IMR-90 (cell line): ENCODE data around the gene DDX31. TPM values are rescaled to one million over a fixed set of nuclear protein-coding genes. Genes with fewer than 3 reads are reported as not detected.

ENCODE experiments used
- ATAC-seq: fragments of 200-7000 bp; cut with Tn5 transposase; 2 replicates; pipeline ENCODE4 v1.9.1; 2020; ENCODE audit warnings: low read depth, mild to moderate bottlenecking, moderate library complexity
- BruUV-seq: library from RNA; stranded (reverse); fragments of 400-500 nt; replicated peaks from 2 replicates; lab custom pipeline; 2021; lab: Mats Ljungman, UMichigan
- CTCF ChIA-PET: fragments of 300-600 bp; formaldehyde crosslinking; extraction: SDS; loops from one replicate; lab custom pipeline; 2021; ENCODE audit warnings: antibody characterized with exemption; lab: Yijun Ruan, JAX
- POLR2A ChIA-PET: fragments of 300-600 bp; sonication (Branson Sonifier 250); formaldehyde crosslinking; loops from one replicate; lab custom pipeline; 2022; ENCODE audit warnings: antibody characterized with exemption; ENCODE audit not compliant: unreplicated experiment; lab: Charles Lee
- DNase-seq: peaks from one replicate; pipeline ENCODE4 v3.0.0; 2013
- H2AFZ ChIP-seq: replicated peaks from 2 replicates; pipeline ENCODE3; 2013; ENCODE audit warnings: low read length, mild to moderate bottlenecking; ENCODE audit not compliant: poor library complexity
- H2AK5ac ChIP-seq: 2 replicates; pipeline ENCODE4 v1.6.1; 2013; ENCODE audit warnings: low read depth, low read length, inconsistent platforms
- H2AK9ac ChIP-seq: replicated peaks from 2 replicates; pipeline ENCODE3; 2013; ENCODE audit warnings: mild to moderate bottlenecking, low read depth, low read length, moderate library complexity; ENCODE audit not compliant: poor library complexity
- H2BK120ac ChIP-seq: 2 replicates; pipeline ENCODE4 v1.6.1; 2013; ENCODE audit warnings: low read depth, low read length, inconsistent platforms
- H2BK15ac ChIP-seq: 3 replicates; pipeline ENCODE4 v1.6.1; 2013; ENCODE audit warnings: low read depth, low read length, inconsistent platforms
- H2BK20ac ChIP-seq: 2 replicates; pipeline ENCODE4 v1.6.1; 2013; ENCODE audit warnings: low read depth, mild to moderate bottlenecking, inconsistent platforms, low read length, moderate library complexity
- H2BK5ac ChIP-seq: 2 replicates; pipeline ENCODE4 v1.6.1; 2013; ENCODE audit warnings: mild to moderate bottlenecking, low read depth, low read length, inconsistent platforms; ENCODE audit not compliant: poor library complexity, severe bottlenecking
- H3K14ac ChIP-seq: replicated peaks from 2 replicates; pipeline ENCODE4 v1.6.1; 2013; ENCODE audit warnings: low read depth, low read length, inconsistent platforms
- H3K18ac ChIP-seq: 2 replicates; pipeline ENCODE4 v1.6.1; 2013; ENCODE audit warnings: low read depth, low read length, control low read depth
- H3K23ac ChIP-seq: 2 replicates; pipeline ENCODE4 v1.6.1; 2013; ENCODE audit warnings: low read depth, low read length, inconsistent platforms
- H3K27ac ChIP-seq: 2 replicates; pipeline ENCODE4 v1.5.1; 2013; ENCODE audit warnings: mild to moderate bottlenecking, control low read depth, low read length; ENCODE audit not compliant: insufficient read depth
- H3K27me3 ChIP-seq: 2 replicates; pipeline ENCODE4 v1.6.1; 2013; ENCODE audit warnings: low read length; ENCODE audit not compliant: control insufficient read depth, insufficient read depth
- H3K36me3 ChIP-seq: 2 replicates; pipeline ENCODE4 v1.6.1; 2013; ENCODE audit warnings: low read length, mixed read lengths; ENCODE audit not compliant: control insufficient read depth, insufficient read depth
- H3K4ac ChIP-seq: 2 replicates; pipeline ENCODE4 v1.6.1; 2013; ENCODE audit warnings: low read depth, low read length, inconsistent platforms
- H3K4me1 ChIP-seq: 2 replicates; pipeline ENCODE4 v1.6.1; 2013; ENCODE audit warnings: low read length, mixed read lengths; ENCODE audit not compliant: control insufficient read depth, insufficient read depth
- H3K4me2 ChIP-seq: 2 replicates; pipeline ENCODE4 v1.6.1; 2013; ENCODE audit warnings: low read depth, mild to moderate bottlenecking, control low read depth, low read length, moderate library complexity
- H3K4me3 ChIP-seq: 2 replicates; pipeline ENCODE4 v1.5.1; 2013; ENCODE audit warnings: low read depth, mild to moderate bottlenecking, control low read depth, low read length, moderate library complexity; ENCODE audit not compliant: insufficient read depth
- H3K56ac ChIP-seq: 2 replicates; pipeline ENCODE4 v1.6.1; 2013; ENCODE audit warnings: low read length, inconsistent platforms; ENCODE audit not compliant: insufficient read depth; ENCODE audit errors: extremely low read depth
- H3K79me1 ChIP-seq, 2 experiments: 2 replicates each; pipeline ENCODE4 v1.6.1; 2013; ENCODE audit warnings: low read length in 2 of 2, inconsistent platforms in 1 of 2, low read depth in 1 of 2
- H3K9ac ChIP-seq: 2 replicates; pipeline ENCODE4 v1.6.1; 2013; ENCODE audit warnings: low read depth, low read length, control low read depth
- H3K9me1 ChIP-seq: 2 replicates; pipeline ENCODE4 v1.6.1; 2013; ENCODE audit warnings: low read length, inconsistent platforms; ENCODE audit not compliant: insufficient read depth
- H3K9me3 ChIP-seq: 2 replicates; pipeline ENCODE4 v1.6.1; 2013; ENCODE audit warnings: low read length; ENCODE audit not compliant: control insufficient read depth, insufficient read depth
- H4K20me1 ChIP-seq: 2 replicates; pipeline ENCODE4 v1.6.1; 2013; ENCODE audit warnings: low read length, inconsistent platforms; ENCODE audit not compliant: insufficient read depth
- H4K5ac ChIP-seq: 2 replicates; pipeline ENCODE4 v1.6.1; 2013; ENCODE audit warnings: mild to moderate bottlenecking, low read depth, low read length, control low read depth
- H4K8ac ChIP-seq, 2 experiments: 2 replicates each; pipeline ENCODE4 v1.6.1; 2013; ENCODE audit warnings: low read depth in 2 of 2, low read length in 2 of 2, control low read depth in 1 of 2, inconsistent platforms in 1 of 2
- H4K91ac ChIP-seq: 2 replicates; pipeline ENCODE4 v1.6.1; 2013; ENCODE audit warnings: low read depth, low read length, inconsistent platforms; ENCODE audit not compliant: insufficient read depth
- BHLHE40 ChIP-seq: fragments of 150-350 bp; IDR thresholded peaks from 2 replicates; pipeline ENCODE4 v1.6.1; 2016; ENCODE audit warnings: mild to moderate bottlenecking, low read depth, low read length
- CEBPB ChIP-seq: IDR thresholded peaks from 2 replicates; pipeline ENCODE4 v1.6.1; 2012; ENCODE audit warnings: low read depth, low read length, improper control_type of control experiment
- CHD1 ChIP-seq: IDR thresholded peaks from 2 replicates; pipeline ENCODE4 v1.6.1; 2012; ENCODE audit warnings: low read depth, low read length, improper control_type of control experiment
- FOS ChIP-seq: fragments of 150-350 bp; IDR thresholded peaks from 2 replicates; pipeline ENCODE4 v1.6.1; 2016; ENCODE audit warnings: low read depth, low read length
- MAFK ChIP-seq: IDR thresholded peaks from 2 replicates; pipeline ENCODE4 v1.6.1; 2012; ENCODE audit warnings: low read depth, low read length, improper control_type of control experiment
- MAZ ChIP-seq: IDR thresholded peaks from 2 replicates; pipeline ENCODE4 v1.6.1; 2012; ENCODE audit warnings: low read depth, mild to moderate bottlenecking, low read length, improper control_type of control experiment, moderate library complexity, borderline replicate concordance
- MXI1 ChIP-seq: IDR thresholded peaks from 2 replicates; pipeline ENCODE4 v1.6.1; 2012; ENCODE audit warnings: low read depth, mild to moderate bottlenecking, low read length, moderate library complexity, borderline replicate concordance
- NFE2L2 ChIP-seq: fragments of 150-350 bp; IDR thresholded peaks from 2 replicates; pipeline ENCODE4 v1.6.1; 2016; ENCODE audit warnings: low read depth, mild to moderate bottlenecking, low read length
- POLR2A ChIP-seq: IDR thresholded peaks from 2 replicates; pipeline ENCODE4 v1.6.1; 2012; ENCODE audit warnings: mild to moderate bottlenecking, low read depth, low read length
- RAD21 ChIP-seq: IDR thresholded peaks from 2 replicates; pipeline ENCODE4 v1.6.1; 2012; ENCODE audit warnings: low read length, improper control_type of control experiment
- RCOR1 ChIP-seq: IDR thresholded peaks from 2 replicates; pipeline ENCODE4 v1.6.1; 2012; ENCODE audit warnings: mild to moderate bottlenecking, low read length, improper control_type of control experiment; ENCODE audit not compliant: insufficient replicate concordance
- RFX5 ChIP-seq: IDR thresholded peaks from 2 replicates; pipeline ENCODE4 v1.8.0; 2012; ENCODE audit warnings: low read depth, mild to moderate bottlenecking, low read length, moderate library complexity
- SMC3 ChIP-seq: fragments of 150-350 bp; IDR thresholded peaks from 2 replicates; pipeline ENCODE4 v1.6.1; 2016; ENCODE audit warnings: low read depth, mild to moderate bottlenecking, antibody characterized with exemption, low read length, moderate library complexity
- WGBS, 2 experiments: methylation state at CpG; one replicate each; pipeline versions ENCODE4 v1.1.5 to v1.1.7; 2013; ENCODE audit warnings: missing lambda C conversion rate in 2 of 2; ENCODE audit not compliant: insufficient read length in 1 of 2; ENCODE audit errors: extremely low coverage in 2 of 2; 5-methylcytosine and 5-hydroxymethylcytosine counted together
- dilution Hi-C: fragments of 300-500 bp; cut with HindIII; formaldehyde crosslinking; loops from one replicate; pipeline ENCODE4 v1.14.3; 2018; ENCODE audit warnings: low sequenced_read_pairs; ENCODE audit not compliant: unreplicated experiment
- in situ Hi-C: fragments of 300-500 bp; cut with MboI; formaldehyde crosslinking; loops from 3 replicates; pipeline ENCODE4 v1.14.3; 2019; ENCODE audit warnings: low sequenced_read_pairs, inconsistent platforms, mixed read lengths
- intact Hi-C: fragments of 100-400 bp; cut with micrococcal nuclease; formaldehyde crosslinking; loops from 2 replicates; pipeline ENCODE4 v1.10.0; 2022
- polyA plus RNA-seq, 3 experiments: library from polyadenylated mRNA; depleted of rRNA; stranded (reverse); fragments of >200 nt; gene quantifications; 2 replicates each; pipeline ENCODE4 v1.2.3, GENCODE V29; 2012; ENCODE audit warnings: low replicate concordance in 1 of 3
- total RNA-seq: library from RNA; depleted of rRNA; stranded (reverse); fragments of >200 nt; gene quantifications from 2 replicates; pipeline ENCODE4 v1.2.3, GENCODE V29; 2012
- TF ChIP-seq, protein P1 (sequence below): fragments of 150-350 bp; IDR thresholded peaks from 2 replicates; pipeline ENCODE4 v1.6.1; 2016; ENCODE audit warnings: low read depth, mild to moderate bottlenecking, low read length, moderate library complexity, borderline replicate concordance
- TF ChIP-seq, protein P2 (sequence below): fragments of 150-350 bp; IDR thresholded peaks from 2 replicates; pipeline ENCODE4 v1.6.1; 2017; ENCODE audit warnings: mild to moderate bottlenecking, antibody characterized with exemption, low read length, low read depth
- TF ChIP-seq, protein P3 (sequence below): conservative IDR thresholded peaks from 2 replicates; pipeline ENCODE4 v1.5.1; 2012; ENCODE audit warnings: mild to moderate bottlenecking, low read depth, low read length, improper control_type of control experiment

The DDX31 gene
- total and polyA plus RNA-seq, 2 of the 4 experiments (the other 2 are of a cell fraction) = 10.7 to 14.0 TPM

DNA sequence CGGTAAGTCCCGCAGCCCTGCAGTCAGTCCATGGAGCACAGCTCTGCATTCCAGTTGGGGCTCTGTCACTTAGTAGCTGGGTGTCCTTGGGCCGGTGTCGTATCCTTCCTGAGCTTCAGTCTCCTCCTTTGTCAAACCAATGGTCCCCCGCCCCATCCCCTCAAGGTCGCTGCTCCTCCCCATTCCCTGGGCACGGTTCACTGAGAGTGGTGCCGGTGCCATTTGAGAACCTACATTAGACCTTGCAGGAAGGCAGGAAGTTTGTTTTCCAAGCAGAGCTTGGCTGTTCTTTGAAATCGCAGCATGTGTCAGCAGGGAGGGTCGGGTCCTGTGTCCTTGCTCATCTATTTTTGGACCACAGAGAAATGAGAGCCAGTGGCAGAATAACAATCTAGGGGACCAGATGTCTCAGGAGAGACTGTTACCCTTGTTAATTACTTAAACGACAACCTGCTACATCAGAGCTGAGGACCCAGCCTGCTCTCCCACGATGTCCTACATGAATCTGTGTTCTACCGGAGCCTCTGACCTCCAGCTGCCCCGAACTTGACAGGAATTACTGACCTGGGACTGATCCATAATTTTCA lies 109.1 kb downstream of the DDX31 start:
- Histone ChIP-seq H3K27me3 (peaks cover 48% of the 10 kb centered on the region), H2BK15ac (no peak overlapping the region), H3K4me1 (no peaks in the 10 kb centered on the region), H3K4me3 (no peak overlapping the region), H3K56ac (no peak overlapping the region), H3K4me2 (no peak overlapping the region), H3K9ac (no peak overlapping the region), H3K18ac (no peak overlapping the region), H2AK5ac (no peak overlapping the region), H3K9me3 (no peaks in the 10 kb centered on the region), H3K27ac (no peak overlapping the region), H3K36me3 (no peaks in the 10 kb centered on the region), H4K20me1 (no peaks in the 10 kb centered on the region), H4K8ac (no peak overlapping the region), H2AK9ac (no peak overlapping the region), H2AFZ (no peak overlapping the region), H2BK20ac (no peak overlapping the region), H3K23ac (no peak overlapping the region), H3K4ac (no peak overlapping the region), H3K14ac (no peak overlapping the region), H2BK5ac (no peak overlapping the region), H2BK120ac (no peak overlapping the region), H4K5ac (no peak overlapping the region), H3K79me1 (no peaks in the 10 kb centered on the region), H3K9me1 (no peaks in the 10 kb centered on the region), H4K91ac (no peak overlapping the region)
- DNase-seq (no peak), ATAC-seq (no peak)
- TF ChIP-seq MAZ = no peak
- TF ChIP-seq SMC3 = no peak
- no peak for TF ChIP-seq POLR2A
- no peak for TF ChIP-seq RFX5
- no peak for TF ChIP-seq CEBPB
- TF ChIP-seq MXI1 = no peak
- no peak for TF ChIP-seq CHD1
- TF ChIP-seq BHLHE40 = no peak
- TF ChIP-seq MAFK = no peak
- TF ChIP-seq, protein P1, sequence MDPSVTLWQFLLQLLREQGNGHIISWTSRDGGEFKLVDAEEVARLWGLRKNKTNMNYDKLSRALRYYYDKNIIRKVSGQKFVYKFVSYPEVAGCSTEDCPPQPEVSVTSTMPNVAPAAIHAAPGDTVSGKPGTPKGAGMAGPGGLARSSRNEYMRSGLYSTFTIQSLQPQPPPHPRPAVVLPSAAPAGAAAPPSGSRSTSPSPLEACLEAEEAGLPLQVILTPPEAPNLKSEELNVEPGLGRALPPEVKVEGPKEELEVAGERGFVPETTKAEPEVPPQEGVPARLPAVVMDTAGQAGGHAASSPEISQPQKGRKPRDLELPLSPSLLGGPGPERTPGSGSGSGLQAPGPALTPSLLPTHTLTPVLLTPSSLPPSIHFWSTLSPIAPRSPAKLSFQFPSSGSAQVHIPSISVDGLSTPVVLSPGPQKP = no peak
- TF ChIP-seq RAD21 = no peak
- TF ChIP-seq NFE2L2 = no peak
- TF ChIP-seq FOS = no peak
- TF ChIP-seq, protein P2, sequence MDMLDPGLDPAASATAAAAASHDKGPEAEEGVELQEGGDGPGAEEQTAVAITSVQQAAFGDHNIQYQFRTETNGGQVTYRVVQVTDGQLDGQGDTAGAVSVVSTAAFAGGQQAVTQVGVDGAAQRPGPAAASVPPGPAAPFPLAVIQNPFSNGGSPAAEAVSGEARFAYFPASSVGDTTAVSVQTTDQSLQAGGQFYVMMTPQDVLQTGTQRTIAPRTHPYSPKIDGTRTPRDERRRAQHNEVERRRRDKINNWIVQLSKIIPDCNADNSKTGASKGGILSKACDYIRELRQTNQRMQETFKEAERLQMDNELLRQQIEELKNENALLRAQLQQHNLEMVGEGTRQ = no peak
- TF ChIP-seq, protein P3, sequence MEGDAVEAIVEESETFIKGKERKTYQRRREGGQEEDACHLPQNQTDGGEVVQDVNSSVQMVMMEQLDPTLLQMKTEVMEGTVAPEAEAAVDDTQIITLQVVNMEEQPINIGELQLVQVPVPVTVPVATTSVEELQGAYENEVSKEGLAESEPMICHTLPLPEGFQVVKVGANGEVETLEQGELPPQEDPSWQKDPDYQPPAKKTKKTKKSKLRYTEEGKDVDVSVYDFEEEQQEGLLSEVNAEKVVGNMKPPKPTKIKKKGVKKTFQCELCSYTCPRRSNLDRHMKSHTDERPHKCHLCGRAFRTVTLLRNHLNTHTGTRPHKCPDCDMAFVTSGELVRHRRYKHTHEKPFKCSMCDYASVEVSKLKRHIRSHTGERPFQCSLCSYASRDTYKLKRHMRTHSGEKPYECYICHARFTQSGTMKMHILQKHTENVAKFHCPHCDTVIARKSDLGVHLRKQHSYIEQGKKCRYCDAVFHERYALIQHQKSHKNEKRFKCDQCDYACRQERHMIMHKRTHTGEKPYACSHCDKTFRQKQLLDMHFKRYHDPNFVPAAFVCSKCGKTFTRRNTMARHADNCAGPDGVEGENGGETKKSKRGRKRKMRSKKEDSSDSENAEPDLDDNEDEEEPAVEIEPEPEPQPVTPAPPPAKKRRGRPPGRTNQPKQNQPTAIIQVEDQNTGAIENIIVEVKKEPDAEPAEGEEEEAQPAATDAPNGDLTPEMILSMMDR = no peak
- no peak for TF ChIP-seq RCOR1
- no TSS peak for BruUV-seq
- WGBS, 2 experiments = 46% methylated on average over 5 of the region's 14 CpGs; no CpG with 5 or more reads in 1 of the 2 experiments
- dilution Hi-C loops (no loop called here), in situ Hi-C loops (no loop called here), intact Hi-C loops (no loop called here)
- POLR2A ChIA-PET = no interaction called here
- CTCF ChIA-PET = no interaction called here
